Measurements from ENCODE around the gene TBL1X. TPM values are rescaled to one million over a fixed set of nuclear protein-coding genes. Genes with fewer than 3 reads are reported as not detected.

TBL1X gene
- polyA plus RNA-seq, 3 donors = 12.5 to 19.5 (median 13.8) TPM

GRCh38 chrX:9644335-9644734 lies 179.5 kb downstream of the TBL1X start:
- Histone ChIP-seq H3K4me2 (replicated peaks; ENCODE audit: extremely low read depth, low read length, poor library complexity, severe bottlenecking) (no peak overlapping the region), H3K9ac (ENCODE audit: insufficient read depth, low read length, poor library complexity, severe bottlenecking) (no peak overlapping the region), H3K9me3 (replicated peaks in 1 of 2; ENCODE audit: control insufficient read depth in 1 of 2, insufficient read depth in 1 of 2, low read length in 2 of 2) (no peaks in the 10 kb centered on the region), H3K79me2 (ENCODE audit: insufficient read depth, low read length) (no peaks in the 10 kb centered on the region), H4K20me1 (ENCODE audit: insufficient read depth, low read length) (peaks cover 97% of the 10 kb centered on the region), H3K27me3 (ENCODE audit: control insufficient read depth in 2 of 2, insufficient read depth in 2 of 2, low read length in 2 of 2) (peaks cover 0 to 5% of the 10 kb centered on the region in 2 donors), H3K36me3 (replicated peaks in 1 of 2; ENCODE audit: control insufficient read depth in 1 of 2, insufficient read depth in 2 of 2, low read length in 2 of 2) (peaks cover 0 to 16% of the 10 kb centered on the region in 2 donors), H3K4me3 (replicated peaks in 1 of 3; ENCODE audit: low read depth in 2 of 3, low read length in 3 of 3) (no peak overlapping the region), H2AFZ (ENCODE audit: insufficient read depth, low read depth, low read length, poor library complexity, severe bottlenecking) (no peak overlapping the region), H3K27ac (ENCODE audit: low read depth in 1 of 2, low read length in 2 of 2) (no peak overlapping the region), H3K4me1 (ENCODE audit: control insufficient read depth in 1 of 2, insufficient read depth in 2 of 2, low read length in 2 of 2) (no peaks in the 10 kb centered on the region)
- intact Hi-C loops (cut with micrococcal nuclease) = no loop called here
- Mint-ChIP-seq H3K36me3 (peaks cover 7 to 12% of the 10 kb centered on the region in 2 donors), H3K4me1 (peaks cover 6% of the 10 kb centered on the region), H3K4me3 (no peak overlapping the region), H3K27me3 (ENCODE audit: low read depth in 3 of 3) (peaks cover 0 to 10% (median 0%) of the 10 kb centered on the region in 3 donors), H3K9me3 (peaks cover 0 to 3% (median 0%) of the 10 kb centered on the region in 7 donors), H3K27ac (peak overlapping the region in 1 of 7 donors; percentile 22)
- WGBS (ENCODE audit: insufficient coverage) = no CpG with 5 or more reads among the region's 6 CpGs
- no peak for TF ChIP-seq CTCF (IDR thresholded peaks at IDR 0.05)
- no peak for DNase-seq

GRCh38 chrX:9646471-9647224 lies 181.8 kb downstream of the TBL1X start:
- peaks cover 6% of the 10 kb centered on the region for H3K4me1 Mint-ChIP-seq
- Histone ChIP-seq H3K9ac (ENCODE audit: insufficient read depth, low read length, poor library complexity, severe bottlenecking) (no peak overlapping the region), H3K9me3 (replicated peaks in 1 of 2; ENCODE audit: control insufficient read depth in 1 of 2, insufficient read depth in 1 of 2, low read length in 2 of 2) (no peaks in the 10 kb centered on the region), H3K27ac (ENCODE audit: low read depth in 1 of 2, low read length in 2 of 2) (no peak overlapping the region), H2AFZ (ENCODE audit: insufficient read depth, low read depth, low read length, poor library complexity, severe bottlenecking) (no peak overlapping the region), H4K20me1 (ENCODE audit: insufficient read depth, low read length) (peaks cover 96% of the 10 kb centered on the region), H3K79me2 (ENCODE audit: insufficient read depth, low read length) (no peaks in the 10 kb centered on the region), H3K36me3 (replicated peaks in 1 of 2; ENCODE audit: control insufficient read depth in 1 of 2, insufficient read depth in 2 of 2, low read length in 2 of 2) (peaks cover 0 to 16% of the 10 kb centered on the region in 2 donors), H3K4me2 (replicated peaks; ENCODE audit: extremely low read depth, low read length, poor library complexity, severe bottlenecking) (no peak overlapping the region), H3K4me1 (ENCODE audit: control insufficient read depth in 1 of 2, insufficient read depth in 2 of 2, low read length in 2 of 2) (no peaks in the 10 kb centered on the region), H3K4me3 (replicated peaks in 1 of 3; ENCODE audit: low read depth in 2 of 3, low read length in 3 of 3) (no peak overlapping the region), H3K27me3 (ENCODE audit: control insufficient read depth in 2 of 2, insufficient read depth in 2 of 2, low read length in 2 of 2) (peaks cover 0 to 5% of the 10 kb centered on the region in 2 donors)
- no peak overlapping the region for H3K4me3 Mint-ChIP-seq
- H3K36me3 Mint-ChIP-seq = peaks cover 2 to 14% of the 10 kb centered on the region in 2 donors
- no peak for TF ChIP-seq CTCF (IDR thresholded peaks at IDR 0.05)
- H3K9me3 Mint-ChIP-seq = peaks cover 0 to 3% (median 0%) of the 10 kb centered on the region in 7 donors
- no peak overlapping the region for H3K27ac Mint-ChIP-seq
- intact Hi-C loops (cut with micrococcal nuclease) = no loop called here
- peaks cover 0 to 12% (median 0%) of the 10 kb centered on the region in 3 donors for H3K27me3 Mint-ChIP-seq (ENCODE audit: low read depth in 3 of 3)
- no peak for DNase-seq
- 83% methylated on average over 1 of the region's 12 CpGs for WGBS (ENCODE audit: insufficient coverage)
